H7 (cell line): Measurements from ENCODE around the gene PTS. TPM values are rescaled to one million over a fixed set of nuclear protein-coding genes. Genes with fewer than 3 reads are reported as not detected.
A peak's percentile ranks its signal among the peaks of the same experiment; 100 is the strongest.
"Not testable (repeated sequence)": the region's sequence is repeated elsewhere in the genome, so short reads cannot be mapped to it uniquely, and the experiment has no call there.

Experiments used
- DNase-seq: peaks from one replicate; pipeline ENCODE4 v3.0.0; 2012
- H3K27me3 ChIP-seq: 2 replicates; pipeline ENCODE4 v1.6.0; 2011; ENCODE audit warnings: mild to moderate bottlenecking, low read length; ENCODE audit not compliant: control insufficient read depth, insufficient read depth
- H3K36me3 ChIP-seq: replicated peaks from 2 replicates; pipeline ENCODE4 v1.5.1; 2011; ENCODE audit warnings: low read length; ENCODE audit not compliant: control insufficient read depth, insufficient read depth
- H3K4me3 ChIP-seq: 2 replicates; pipeline ENCODE4 v1.5.1; 2011; ENCODE audit warnings: low read depth, mild to moderate bottlenecking, control low read depth, low read length, moderate library complexity; ENCODE audit not compliant: insufficient read depth
- total RNA-seq: library from RNA; depleted of rRNA; stranded (reverse); fragments of >200 nt; shearing (Covaris generic); gene quantifications from 2 replicates; pipeline ENCODE4 v1.2.3, GENCODE V29; 2014; rRNA removed

Gene PTS
- 13.3 and 17.2 TPM in 2 replicates for total RNA-seq

DNA sequence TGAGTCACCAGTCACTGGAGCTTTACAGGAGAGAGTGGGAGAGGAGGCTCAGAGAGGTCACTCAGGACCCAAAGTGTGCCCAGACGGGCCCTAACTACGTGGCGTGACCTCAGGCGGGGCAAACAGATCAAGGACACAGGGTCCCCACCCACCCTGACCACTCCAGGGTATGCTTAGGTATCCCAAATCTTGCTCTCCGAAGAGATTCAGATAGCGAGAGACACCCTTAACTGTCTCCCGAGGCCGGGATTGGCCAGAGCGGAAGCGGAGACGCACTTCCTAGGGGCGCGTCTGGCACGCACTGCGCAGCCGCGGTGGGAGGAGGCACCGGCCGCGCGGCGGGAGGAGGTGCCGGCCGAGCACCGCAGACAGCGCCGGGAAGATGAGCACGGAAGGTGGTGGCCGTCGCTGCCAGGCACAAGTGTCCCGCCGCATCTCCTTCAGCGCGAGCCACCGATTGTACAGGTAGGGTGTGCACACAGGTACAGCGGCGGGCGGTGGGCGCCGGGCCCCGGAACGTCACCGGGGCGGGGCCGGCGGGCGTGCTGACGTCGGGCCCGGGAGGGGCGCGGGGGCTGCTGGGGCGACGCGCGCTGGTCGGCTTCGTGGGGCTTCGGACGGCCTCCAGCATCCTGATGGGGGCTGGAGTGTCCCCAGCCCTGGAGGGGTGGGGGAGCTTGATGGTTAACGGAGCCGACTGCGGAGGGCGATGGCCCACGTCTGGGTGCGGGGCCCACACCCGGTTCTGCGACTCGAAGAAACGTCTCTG lies at the start of gene PTS:
TSS of gene PTS (plus strand) at position 367 of the 769 bp plus-strand sequence. CDS start at position 383, 16 bp downstream.
- DNase-seq = peak; percentile 95
- H3K36me3 ChIP-seq = peaks cover 3% of the 10 kb centered on the region
- H3K4me3 ChIP-seq = peak within 1 kb of the TSS; percentile 80
- H3K27me3 ChIP-seq = no peaks in the 10 kb centered on the region

DNA sequence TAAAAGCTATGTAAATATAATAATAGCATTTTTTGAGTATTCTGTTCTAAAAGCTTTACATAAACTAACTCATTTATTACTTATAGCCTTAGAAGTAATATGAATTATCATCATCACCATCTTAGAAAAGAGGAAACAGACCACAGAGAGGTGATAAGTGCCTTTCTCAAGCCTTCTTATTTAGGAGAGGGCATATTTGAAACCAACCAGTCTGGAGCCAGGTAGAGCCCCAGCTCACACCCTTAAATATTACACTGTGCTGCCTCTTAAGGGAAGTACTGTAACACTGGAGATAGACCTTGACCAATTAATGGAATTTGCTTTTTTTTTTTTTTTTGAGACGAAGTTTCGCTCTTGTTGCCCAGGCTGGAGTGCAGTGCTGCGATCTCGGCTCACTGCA lies 48.6 kb upstream of the PTS start:
- Histone ChIP-seq H3K4me3 (no peak overlapping the region), H3K27me3 (no peaks in the 10 kb centered on the region), H3K36me3 (no peaks in the 10 kb centered on the region)
- DNase-seq = no peak

DNA sequence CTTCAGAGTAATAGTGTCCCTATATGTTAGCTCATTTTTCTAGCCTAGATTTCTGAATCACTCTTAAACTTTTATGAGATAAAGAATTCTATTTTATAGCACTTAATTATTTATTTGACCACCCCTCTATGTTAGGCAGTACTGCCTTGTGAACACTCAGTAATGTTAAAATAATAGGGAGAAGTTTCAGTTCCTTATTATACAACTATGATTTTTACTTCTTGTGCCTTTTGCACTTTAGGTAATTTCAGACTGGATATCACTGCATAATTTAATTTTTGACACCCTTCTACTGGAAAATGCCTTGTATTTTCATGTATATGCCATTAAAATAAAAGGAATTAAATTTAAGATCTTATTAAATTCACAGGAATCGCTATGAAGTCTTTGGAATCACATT lies 47.8 kb upstream of the PTS start:
- H3K4me3 ChIP-seq = no peak overlapping the region
- no peak for DNase-seq
- H3K27me3 ChIP-seq = no peaks in the 10 kb centered on the region
- H3K36me3 ChIP-seq = no peaks in the 10 kb centered on the region

DNA sequence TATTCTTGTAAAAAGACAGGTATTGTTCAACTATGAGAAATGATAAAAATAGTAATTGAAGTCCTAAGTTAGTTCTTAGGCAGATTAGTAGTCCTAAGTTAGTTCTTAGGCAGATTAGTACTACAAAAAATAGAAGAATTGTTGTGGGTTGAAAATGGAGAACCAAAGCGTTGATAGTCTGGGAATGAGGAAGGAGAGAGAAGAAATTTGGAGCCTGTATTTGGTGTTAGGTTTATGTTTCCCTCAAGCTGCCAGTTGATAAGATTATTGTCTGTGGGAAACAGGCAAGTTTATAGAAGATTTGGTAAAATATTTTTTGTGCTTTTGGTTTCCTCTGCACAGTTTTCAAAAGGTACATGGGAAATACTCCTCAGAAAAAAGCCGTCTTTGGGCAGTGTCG lies 47.3 kb upstream of the PTS start:
- no peaks in the 10 kb centered on the region for H3K27me3 ChIP-seq
- H3K36me3 ChIP-seq = no peaks in the 10 kb centered on the region
- no peak overlapping the region for H3K4me3 ChIP-seq
- DNase-seq = no peak

GRCh38 chr11:112179601-112180000 lies 46.6 kb upstream of the PTS start:
- no peaks in the 10 kb centered on the region for H3K36me3 ChIP-seq
- no peak overlapping the region for H3K4me3 ChIP-seq
- H3K27me3 ChIP-seq = no peaks in the 10 kb centered on the region
- no peak for DNase-seq

GRCh38 chr11:112182867-112183266 lies 43.4 kb upstream of the PTS start:
- no peaks in the 10 kb centered on the region for H3K36me3 ChIP-seq
- no peaks in the 10 kb centered on the region for H3K27me3 ChIP-seq
- no peak for DNase-seq
- no peak overlapping the region for H3K4me3 ChIP-seq

GRCh38 chr11:112185883-112186282 lies 40.3 kb upstream of the PTS start:
- Histone ChIP-seq H3K27me3 (no peaks in the 10 kb centered on the region), H3K36me3 (no peaks in the 10 kb centered on the region), H3K4me3 (no peak overlapping the region)
- DNase-seq = no peak

- Histone ChIP-seq H3K4me3 (no peak overlapping the region), H3K36me3 (no peaks in the 10 kb centered on the region), H3K27me3 (no peaks in the 10 kb centered on the region)
- no peak for DNase-seq
These were observed 39.9 kb upstream of the PTS start for GRCh38 chr11:112186304-112186703.

DNA sequence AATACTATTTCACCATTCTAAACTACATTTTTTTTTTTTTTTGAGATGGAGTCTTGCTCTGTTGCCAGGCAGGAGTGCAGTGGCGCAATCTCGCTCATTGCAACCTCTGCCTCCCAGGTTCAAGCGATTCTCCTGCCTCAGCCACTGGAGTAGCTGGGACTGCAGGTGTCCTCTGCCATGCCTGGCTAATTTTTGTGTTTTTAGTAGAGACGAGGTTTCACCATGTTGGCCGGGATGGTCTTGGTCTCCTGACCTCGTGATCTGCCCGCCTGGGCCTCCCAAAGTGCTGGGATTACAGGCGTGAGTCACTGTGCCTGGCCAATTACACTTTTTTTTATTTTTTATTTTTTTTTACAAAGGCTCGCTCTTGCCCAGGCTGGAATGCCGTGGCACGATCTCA lies 31.1 kb upstream of the PTS start:
- not testable (repeated sequence) for DNase-seq, H3K36me3 ChIP-seq, H3K27me3 ChIP-seq, H3K4me3 ChIP-seq

DNA sequence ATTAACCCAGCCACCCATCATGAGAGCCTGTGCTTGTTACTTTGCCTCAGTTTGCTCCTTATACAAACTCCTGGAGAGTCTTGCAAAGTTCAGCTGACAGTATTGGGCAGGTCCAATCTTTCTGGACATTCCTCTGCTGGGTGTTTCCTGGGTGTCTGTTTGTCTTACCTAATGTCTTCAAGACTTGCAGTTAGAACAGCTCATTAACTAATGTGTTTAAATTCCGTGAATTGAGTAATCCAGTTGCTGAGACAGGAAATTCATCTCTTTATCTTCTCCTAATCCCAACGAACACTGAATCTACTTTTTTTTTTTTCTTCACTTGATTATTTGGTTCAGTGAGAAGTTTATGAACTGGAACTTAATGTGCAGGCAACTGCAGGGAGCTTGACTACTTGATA lies 30.3 kb upstream of the PTS start:
- no peak for DNase-seq
- no peaks in the 10 kb centered on the region for H3K36me3 ChIP-seq
- no peak overlapping the region for H3K4me3 ChIP-seq
- H3K27me3 ChIP-seq = no peaks in the 10 kb centered on the region

- Histone ChIP-seq H3K4me3 (no peak overlapping the region), H3K27me3 (no peaks in the 10 kb centered on the region), H3K36me3 (no peaks in the 10 kb centered on the region)
- no peak for DNase-seq
These were observed 29.6 kb upstream of the PTS start for GRCh38 chr11:112196519-112197087.

- H3K27me3 ChIP-seq, H3K4me3 ChIP-seq, H3K36me3 ChIP-seq, DNase-seq: not testable (repeated sequence)
These were observed 27.1 kb upstream of the PTS start for GRCh38 chr11:112199101-112199500.

- Histone ChIP-seq H3K36me3 (no peaks in the 10 kb centered on the region), H3K27me3 (no peaks in the 10 kb centered on the region), H3K4me3 (no peak overlapping the region)
These were observed 26.0 kb upstream of the PTS start for GRCh38 chr11:112200252-112200651.

GRCh38 chr11:112206071-112206470 lies 20.2 kb upstream of the PTS start:
- no peak for DNase-seq
- H3K27me3 ChIP-seq = no peaks in the 10 kb centered on the region
- no peak overlapping the region for H3K4me3 ChIP-seq
- H3K36me3 ChIP-seq = no peaks in the 10 kb centered on the region

More at GRCh38 chr11:112200252-112200651, 26.0 kb upstream of the PTS start:
- no peak for DNase-seq

DNA sequence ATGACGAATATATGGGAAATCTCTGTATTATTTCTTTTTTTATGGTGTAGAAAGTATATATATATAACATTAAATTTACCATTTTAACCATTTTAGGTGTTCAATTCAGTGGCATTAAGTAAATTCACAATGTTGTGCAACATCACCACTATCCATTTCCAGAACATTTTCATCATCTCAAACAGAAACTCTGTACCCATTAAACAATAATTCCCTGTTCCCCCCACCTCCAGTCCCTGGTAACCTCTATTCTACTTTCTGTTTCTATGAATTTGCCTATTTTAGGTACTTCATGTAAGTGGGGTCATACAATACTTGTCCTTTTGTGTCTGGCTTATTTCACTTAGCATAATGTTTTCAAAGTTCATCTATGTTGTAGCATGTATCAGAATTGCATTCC lies 15.3 kb upstream of the PTS start:
- DNase-seq = no peak
- Histone ChIP-seq H3K36me3 (no peaks in the 10 kb centered on the region), H3K27me3 (no peaks in the 10 kb centered on the region), H3K4me3 (no peak overlapping the region)
